ENCODE results near the gene COL27A1. TPM values are rescaled to one million over a fixed set of nuclear protein-coding genes. Genes with fewer than 3 reads are reported as not detected.

COL27A1 gene
- total and polyA plus RNA-seq, 3 donors from 2014 or later = 9.3 to 68.8 (median 25.7) TPM

GRCh38 chr9:114167591-114168091 is 12.3 kb downstream of the COL27A1 start:
- DNase-seq = no peak
- H3K27me3 ChIP-seq = no peaks in the 10 kb centered on the region
- TF ChIP-seq, protein P1, sequence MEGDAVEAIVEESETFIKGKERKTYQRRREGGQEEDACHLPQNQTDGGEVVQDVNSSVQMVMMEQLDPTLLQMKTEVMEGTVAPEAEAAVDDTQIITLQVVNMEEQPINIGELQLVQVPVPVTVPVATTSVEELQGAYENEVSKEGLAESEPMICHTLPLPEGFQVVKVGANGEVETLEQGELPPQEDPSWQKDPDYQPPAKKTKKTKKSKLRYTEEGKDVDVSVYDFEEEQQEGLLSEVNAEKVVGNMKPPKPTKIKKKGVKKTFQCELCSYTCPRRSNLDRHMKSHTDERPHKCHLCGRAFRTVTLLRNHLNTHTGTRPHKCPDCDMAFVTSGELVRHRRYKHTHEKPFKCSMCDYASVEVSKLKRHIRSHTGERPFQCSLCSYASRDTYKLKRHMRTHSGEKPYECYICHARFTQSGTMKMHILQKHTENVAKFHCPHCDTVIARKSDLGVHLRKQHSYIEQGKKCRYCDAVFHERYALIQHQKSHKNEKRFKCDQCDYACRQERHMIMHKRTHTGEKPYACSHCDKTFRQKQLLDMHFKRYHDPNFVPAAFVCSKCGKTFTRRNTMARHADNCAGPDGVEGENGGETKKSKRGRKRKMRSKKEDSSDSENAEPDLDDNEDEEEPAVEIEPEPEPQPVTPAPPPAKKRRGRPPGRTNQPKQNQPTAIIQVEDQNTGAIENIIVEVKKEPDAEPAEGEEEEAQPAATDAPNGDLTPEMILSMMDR (IDR thresholded peaks at IDR 0.05) = no peak
- no peak for TF ChIP-seq POLR2A (IDR thresholded peaks at IDR 0.05)
- no peaks in the 10 kb centered on the region for H3K9me3 ChIP-seq
- H3K4me1 ChIP-seq = peaks cover 10% of the 10 kb centered on the region
- WGBS, 2 donors = 83 to 92% methylated on average over 13 to 34 of the region's 34 CpGs
- H3K36me3 ChIP-seq (ENCODE audit: low read depth, missing control alignments) = no peaks in the 10 kb centered on the region
- H3K27ac ChIP-seq = no peak overlapping the region
- intact Hi-C loops (cut with DNase I; ENCODE audit: low total_unique reads) = no loop called here
- H3K4me3 ChIP-seq = no peak overlapping the region

- H3K4me1 ChIP-seq = peaks cover 8% of the 10 kb centered on the region
- no peak overlapping the region for H3K4me3 ChIP-seq
- DNase-seq = no peak
- no peak overlapping the region for H3K27ac ChIP-seq
- H3K36me3 ChIP-seq (ENCODE audit: low read depth, missing control alignments) = no peaks in the 10 kb centered on the region
- no peaks in the 10 kb centered on the region for H3K27me3 ChIP-seq
- TF ChIP-seq, protein P1 (IDR thresholded peaks at IDR 0.05) = no peak
- TF ChIP-seq POLR2A (IDR thresholded peaks at IDR 0.05) = no peak
- 91 to 93% methylated on average over 17 to 22 of the region's 22 CpGs for WGBS, 2 donors
- H3K9me3 ChIP-seq = no peaks in the 10 kb centered on the region
- intact Hi-C loops (cut with DNase I; ENCODE audit: low total_unique reads) = no loop called here
Measured at GRCh38 chr9:114168281-114169028, 13.1 kb downstream of the COL27A1 start.

GRCh38 chr9:114169029-114169951 is 14.0 kb downstream of the COL27A1 start:
- Histone ChIP-seq H3K4me1 (peaks cover 5% of the 10 kb centered on the region), H3K36me3 (ENCODE audit: low read depth, missing control alignments) (no peaks in the 10 kb centered on the region), H3K27me3 (no peaks in the 10 kb centered on the region), H3K4me3 (no peak overlapping the region), H3K9me3 (no peaks in the 10 kb centered on the region), H3K27ac (no peak overlapping the region)
- intact Hi-C loops (cut with DNase I; ENCODE audit: low total_unique reads) = no loop called here
- TF ChIP-seq, protein P1 (IDR thresholded peaks at IDR 0.05) = no peak
- TF ChIP-seq POLR2A (IDR thresholded peaks at IDR 0.05) = no peak
- WGBS, 2 donors = 71 to 85% methylated on average over 13 to 23 of the region's 23 CpGs
- no peak for DNase-seq

DNA sequence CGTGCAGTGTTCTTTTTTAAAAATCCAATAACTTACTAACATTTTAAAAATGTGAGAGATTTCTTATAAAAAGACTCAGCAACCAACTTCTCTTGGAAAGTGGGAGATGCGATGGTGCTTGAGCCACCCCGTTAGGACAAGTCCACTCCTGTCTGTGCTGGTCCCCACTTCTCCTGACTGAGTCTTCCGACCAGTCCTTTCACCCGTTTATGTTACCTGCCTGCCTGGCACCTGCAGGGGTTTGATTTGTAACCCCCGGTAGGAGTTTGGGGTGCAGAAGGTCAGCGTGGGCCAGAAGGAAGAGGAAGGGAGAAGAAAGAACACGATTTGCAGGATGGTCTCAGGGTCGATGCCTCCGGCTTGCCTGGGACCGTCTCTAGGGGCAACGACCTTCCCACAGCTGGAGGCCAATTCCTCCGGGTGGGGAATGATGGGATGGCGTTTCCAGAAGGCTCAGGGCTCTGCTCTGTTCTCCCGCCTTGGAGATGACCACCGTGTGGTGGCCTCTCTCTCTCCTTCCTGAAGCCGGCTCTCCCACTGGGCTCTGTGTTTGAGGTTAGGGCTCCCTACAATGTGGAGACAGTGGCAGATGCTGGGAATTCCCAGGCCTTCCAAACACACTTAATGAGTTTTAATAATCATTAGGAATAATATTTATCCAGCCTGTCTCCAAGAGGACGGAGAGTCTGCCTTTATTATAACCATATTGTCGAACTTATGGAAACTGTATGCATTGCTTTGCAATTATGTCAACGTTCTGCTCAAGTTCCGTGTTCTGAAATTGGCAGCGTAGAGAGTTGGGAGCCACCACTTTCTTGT is 14.8 kb downstream of the COL27A1 start:
- intact Hi-C loops (cut with DNase I; ENCODE audit: low total_unique reads) = no loop called here
- Histone ChIP-seq H3K27ac (no peak overlapping the region), H3K36me3 (ENCODE audit: low read depth, missing control alignments) (no peaks in the 10 kb centered on the region), H3K4me3 (no peak overlapping the region), H3K4me1 (peaks cover 5% of the 10 kb centered on the region), H3K27me3 (no peaks in the 10 kb centered on the region), H3K9me3 (no peaks in the 10 kb centered on the region)
- no peak for DNase-seq
- WGBS, 2 donors = 66 to 78% methylated on average over 22 of the region's 22 CpGs
- no peak for TF ChIP-seq POLR2A (IDR thresholded peaks at IDR 0.05)
- TF ChIP-seq, protein P1 (IDR thresholded peaks at IDR 0.05) = no peak

Data from testis (tissue), 3 donors.